ENCODE results near the gene FRMPD4.

Gene FRMPD4

DNA sequence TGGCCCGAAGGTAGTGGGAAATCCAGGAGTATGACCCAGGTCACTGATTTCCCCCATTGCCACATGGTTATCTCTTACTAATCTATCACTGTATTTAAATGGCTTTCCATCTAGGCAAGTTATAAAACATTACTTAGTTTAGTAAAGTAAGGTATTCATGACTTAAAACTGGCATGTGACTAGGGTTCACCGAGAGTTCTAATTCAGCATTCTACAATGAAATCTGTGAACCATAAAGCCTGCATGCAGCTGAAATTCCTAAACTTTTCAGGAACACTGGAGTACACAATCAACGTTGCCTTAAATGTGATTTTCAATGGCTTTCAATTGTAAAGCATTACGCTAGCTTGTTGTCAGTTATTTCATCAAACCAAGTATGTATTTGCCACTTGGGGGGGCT, 630.2 kb downstream of the FRMPD4 start:
- Histone ChIP-seq H3K4me1 (ENCODE audit: control insufficient read depth, insufficient read depth, low read length) (no peaks in the 10 kb centered on the region), H3K36me3 (ENCODE audit: control insufficient read depth, insufficient read depth, low read length) (no peaks in the 10 kb centered on the region), H3K9me3 (ENCODE audit: control insufficient read depth, low read length) (no peaks in the 10 kb centered on the region), H3K9ac (ENCODE audit: low read length) (no peak overlapping the region), H3K27me3 (ENCODE audit: control insufficient read depth, insufficient read depth, low read length) (no peaks in the 10 kb centered on the region), H3K4me3 (ENCODE audit: low read length) (no peak overlapping the region)

DNA sequence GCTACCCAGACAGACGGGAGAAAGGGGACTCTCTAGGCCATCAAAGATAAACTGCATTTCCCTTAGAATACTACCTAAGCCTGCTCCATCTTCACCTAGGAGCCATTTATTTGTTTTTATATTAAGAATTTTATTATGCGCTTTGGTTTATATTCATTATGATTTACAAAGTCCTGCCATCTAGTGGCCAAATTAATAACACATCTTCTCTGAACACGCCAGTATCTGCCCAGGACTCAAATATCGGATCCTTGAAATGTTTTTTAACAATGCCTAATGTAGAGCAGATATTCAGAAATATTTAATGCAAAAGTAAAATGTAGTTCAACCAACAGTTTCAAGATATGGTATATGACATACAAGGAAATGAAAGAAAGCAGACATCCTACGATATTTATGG, 632.2 kb downstream of the FRMPD4 start:
- no peak overlapping the region for H3K9ac ChIP-seq (ENCODE audit: low read length)
- H3K4me3 ChIP-seq (ENCODE audit: low read length) = no peak overlapping the region
- no peaks in the 10 kb centered on the region for H3K4me1 ChIP-seq (ENCODE audit: control insufficient read depth, insufficient read depth, low read length)
- no peaks in the 10 kb centered on the region for H3K9me3 ChIP-seq (ENCODE audit: control insufficient read depth, low read length)
- H3K27me3 ChIP-seq (ENCODE audit: control insufficient read depth, insufficient read depth, low read length) = no peaks in the 10 kb centered on the region
- H3K36me3 ChIP-seq (ENCODE audit: control insufficient read depth, insufficient read depth, low read length) = no peaks in the 10 kb centered on the region

DNA sequence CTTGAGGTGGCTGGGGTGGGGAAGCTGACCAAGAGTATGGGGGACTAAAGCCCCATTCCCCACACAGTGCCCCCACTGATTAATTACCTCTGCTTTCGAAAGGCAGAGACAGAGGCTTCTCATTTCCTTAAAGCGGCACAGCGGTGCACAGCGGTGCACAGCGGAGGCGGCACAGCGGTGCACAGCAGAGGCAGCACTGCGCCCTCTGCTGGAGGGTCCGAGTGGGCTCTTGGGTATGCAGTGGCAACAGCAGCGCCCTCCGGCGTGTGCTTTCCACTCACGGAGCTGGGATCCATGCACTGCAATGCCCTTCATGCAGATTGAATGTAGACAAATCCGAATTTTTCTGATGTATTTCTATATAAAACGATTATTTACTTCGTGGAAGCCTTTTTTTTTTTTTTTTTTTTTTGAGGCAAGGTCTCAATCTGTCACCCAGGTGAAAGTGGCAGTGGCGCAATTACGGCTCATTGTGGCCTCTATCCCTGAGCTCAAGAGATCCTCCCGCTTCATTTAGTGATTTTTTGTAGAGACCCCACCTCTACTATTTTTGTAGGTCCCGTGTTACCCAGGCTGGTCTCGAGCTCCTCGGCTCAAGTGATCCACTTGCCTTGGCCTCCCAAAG, 633.3 kb downstream of the FRMPD4 start:
- Histone ChIP-seq H3K4me1 (ENCODE audit: control insufficient read depth, insufficient read depth, low read length) (no peaks in the 10 kb centered on the region), H3K4me3 (ENCODE audit: low read length) (no peak overlapping the region), H3K9ac (ENCODE audit: low read length) (no peak overlapping the region), H3K27me3 (ENCODE audit: control insufficient read depth, insufficient read depth, low read length) (no peaks in the 10 kb centered on the region), H3K36me3 (ENCODE audit: control insufficient read depth, insufficient read depth, low read length) (no peaks in the 10 kb centered on the region), H3K9me3 (ENCODE audit: control insufficient read depth, low read length) (no peaks in the 10 kb centered on the region)
